SKM-1 treated with dmso at 0.1 percent for 144 hours (cell line): ENCODE data around the gene SOBP.
"Not testable (repeated sequence)": the region's sequence is repeated elsewhere in the genome, so short reads cannot be mapped to it uniquely, and the experiment has no call there.

Source experiments
- DNase-seq: peaks from one replicate; lab custom pipeline; 2025; ENCODE audit not compliant: unreplicated experiment; lab: John Stamatoyannopoulos, UW

Gene SOBP

DNA sequence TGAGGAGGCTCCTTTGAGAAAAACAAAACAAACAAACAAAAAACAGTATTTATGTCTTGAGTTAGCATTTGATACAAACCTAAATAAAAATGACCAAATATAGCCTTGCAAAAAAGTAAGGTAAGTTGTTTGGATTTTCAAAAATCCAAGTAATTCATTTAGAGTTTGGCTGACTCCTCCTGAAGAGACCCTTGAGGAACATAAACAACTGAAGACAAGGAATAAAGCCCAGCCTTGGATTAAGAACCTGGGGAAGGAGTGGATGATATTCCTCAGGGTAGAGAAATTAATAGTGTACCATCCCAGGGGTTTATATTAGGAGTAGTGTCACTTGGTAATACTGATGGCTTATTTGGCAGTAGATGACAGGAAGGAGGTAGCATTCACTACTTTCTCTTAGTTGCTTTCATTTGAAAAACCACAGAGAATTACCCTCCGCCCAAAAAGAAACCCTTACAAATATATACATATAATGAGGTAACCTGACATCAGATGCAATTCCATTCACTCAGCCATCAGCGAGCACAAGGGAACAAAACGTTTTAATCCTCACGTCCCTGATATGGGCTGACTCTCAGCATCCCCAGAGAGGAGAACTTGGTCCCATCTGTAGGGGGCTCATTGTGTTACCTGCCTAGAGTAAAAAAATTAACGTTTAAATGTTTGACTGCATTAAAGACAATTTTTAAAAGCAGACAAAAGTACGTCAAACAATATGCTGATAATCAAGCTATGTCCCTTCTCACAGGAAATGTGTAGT, 57.0 kb downstream of the SOBP start:
- DNase-seq: no peak

- DNase-seq: no peak
These were observed 57.5 kb downstream of the SOBP start for GRCh38 chr6:107547451-107547840.

DNA sequence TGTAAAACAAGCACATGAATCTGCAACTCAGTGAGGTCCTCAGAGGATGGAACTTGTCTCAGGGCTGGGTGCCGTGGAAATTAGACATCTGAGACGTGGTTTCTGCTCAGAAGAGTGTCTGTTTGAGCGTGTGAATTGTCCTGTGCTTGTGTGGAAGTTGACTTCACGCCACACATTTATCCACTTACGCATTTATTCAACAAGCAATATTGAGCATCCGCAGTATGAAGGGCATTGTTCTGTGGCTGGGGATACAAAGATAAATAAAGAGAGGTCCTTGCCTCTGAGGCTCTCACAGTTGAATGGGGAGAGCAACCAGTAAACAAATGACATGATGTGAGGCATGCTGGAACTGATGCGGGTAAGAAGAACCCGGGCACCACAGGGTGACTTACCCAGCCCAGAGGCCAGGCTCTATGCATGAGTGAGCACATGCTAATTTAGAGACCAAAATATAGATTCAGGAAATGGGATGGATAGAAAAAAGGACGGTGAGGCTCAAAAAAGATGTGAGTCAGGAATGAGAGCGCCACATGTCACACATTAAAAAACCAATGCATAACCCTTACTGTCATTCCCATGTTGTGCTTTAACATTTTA, 60.4 kb downstream of the SOBP start:
- no peak for DNase-seq

GRCh38 chr6:107550906-107551305, 61.0 kb downstream of the SOBP start:
- no peak for DNase-seq

GRCh38 chr6:107553121-107553520, 63.2 kb downstream of the SOBP start:
- not testable (repeated sequence) for DNase-seq

DNA sequence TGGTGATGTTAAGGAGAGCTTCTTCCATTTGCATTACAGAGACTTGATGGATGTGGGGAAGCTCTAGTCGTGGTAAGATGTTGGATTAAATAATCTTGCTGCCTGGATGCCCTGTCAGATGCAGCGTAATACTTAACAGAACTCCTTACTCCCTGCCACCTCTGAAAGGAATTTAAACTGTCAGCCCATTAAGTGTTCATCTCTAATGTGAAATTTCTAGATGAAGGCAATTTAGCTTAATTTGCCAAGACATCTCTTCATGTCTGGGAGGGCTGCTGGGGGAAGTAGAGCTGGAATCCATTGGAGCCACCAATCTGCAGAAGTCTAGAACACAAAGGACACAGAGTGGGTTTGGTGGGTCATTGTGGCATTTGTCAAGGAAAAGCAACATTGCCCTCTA, 64.4 kb downstream of the SOBP start:
- no peak for DNase-seq

DNA sequence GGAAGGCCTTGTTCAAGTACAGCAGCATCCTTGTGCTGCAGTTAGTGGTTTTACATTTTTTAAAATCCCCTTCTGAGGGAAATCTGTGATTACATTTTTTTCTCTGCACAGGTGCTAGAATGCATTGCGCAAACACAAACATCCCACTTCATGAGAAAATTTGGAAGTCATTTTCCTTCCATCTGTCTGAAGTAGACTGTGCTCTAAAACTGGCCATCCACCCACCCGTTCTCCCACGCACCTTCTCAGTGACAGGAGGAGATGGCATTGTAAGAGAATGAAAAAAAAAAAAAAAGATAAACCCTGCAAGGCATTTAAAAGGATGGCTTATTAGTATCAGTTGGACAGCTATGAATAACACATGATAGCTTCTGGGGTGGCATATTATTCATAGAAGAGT, 65.0 kb downstream of the SOBP start:
- DNase-seq: no peak

DNA sequence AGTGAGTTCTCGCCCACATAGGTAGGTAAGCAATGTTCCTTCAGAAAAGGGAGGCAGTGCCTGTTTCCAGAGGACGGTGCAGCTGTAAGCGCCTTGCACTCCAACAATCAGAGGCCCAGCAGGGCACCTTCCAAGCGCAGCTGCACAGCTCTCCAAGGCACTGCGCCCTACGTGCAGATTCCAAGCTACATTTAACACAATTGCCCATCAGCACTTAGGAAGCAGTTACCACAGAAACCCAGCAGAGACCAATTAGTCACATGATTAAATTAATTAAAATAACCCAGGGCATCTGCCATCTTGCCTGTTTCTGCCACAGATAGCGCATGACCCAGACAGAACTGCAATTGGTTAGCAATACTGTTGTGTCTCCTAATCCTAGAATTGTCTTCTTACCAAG, 65.5 kb downstream of the SOBP start:
- DNase-seq: no peak

- DNase-seq: no peak
These were observed 66.2 kb downstream of the SOBP start for GRCh38 chr6:107556082-107556481.

DNA sequence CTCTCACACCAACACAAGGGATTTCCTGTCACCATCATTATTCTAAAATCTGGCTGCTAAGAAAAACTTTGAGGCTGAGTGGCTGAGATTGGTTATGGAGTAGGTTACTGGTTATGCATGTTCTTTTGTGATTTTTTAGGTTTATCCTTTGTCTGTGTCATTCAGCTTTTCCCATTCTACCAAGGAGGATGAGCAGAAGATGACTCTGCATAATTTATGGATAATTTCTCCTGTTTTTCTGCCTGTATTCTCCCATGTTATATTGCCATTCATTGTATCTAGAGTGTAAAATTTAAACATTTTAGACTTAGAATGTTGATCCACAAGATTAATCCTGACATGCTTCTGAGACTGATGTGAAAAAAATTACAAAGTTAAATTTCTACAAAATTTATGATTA, 67.8 kb downstream of the SOBP start:
- no peak for DNase-seq

DNA sequence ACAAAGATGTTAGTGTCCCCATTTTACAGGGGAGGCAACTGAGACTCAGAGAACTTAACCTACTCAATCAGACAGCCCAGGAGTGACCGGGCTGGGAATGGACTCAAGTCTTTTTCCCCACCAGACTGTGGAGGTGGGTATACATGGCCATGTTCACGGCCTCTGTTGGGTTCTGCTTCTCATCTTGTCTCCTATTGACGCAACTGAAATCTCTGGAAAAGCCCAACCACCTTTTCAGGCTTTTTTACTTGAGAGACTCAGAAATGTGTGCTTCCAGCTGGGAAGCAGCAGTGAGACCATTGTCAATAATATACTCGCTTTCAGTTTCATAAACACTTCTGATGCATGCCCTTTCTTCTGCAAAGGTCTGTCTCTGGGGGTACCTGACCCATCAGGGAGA, 70.7 kb downstream of the SOBP start:
- DNase-seq: no peak

DNA sequence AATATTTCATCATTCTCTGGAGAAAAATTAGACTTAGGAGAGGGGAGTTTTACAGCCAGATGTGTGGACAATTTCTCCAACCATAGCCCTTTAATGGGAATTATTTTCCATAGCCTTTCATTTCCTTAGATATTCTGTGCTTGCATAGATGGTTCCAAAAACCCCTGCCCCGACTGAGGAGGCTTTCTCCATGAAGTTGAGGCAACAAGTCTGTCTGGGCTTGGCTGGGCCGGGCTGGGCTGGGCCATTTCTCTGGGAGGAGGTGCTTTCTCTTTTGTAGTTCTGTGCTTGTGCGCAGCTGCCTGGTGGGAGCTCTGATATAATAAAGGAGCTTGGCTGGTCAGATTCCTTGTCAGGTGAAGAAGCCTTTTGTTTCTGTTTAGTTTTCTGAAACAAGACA, 71.4 kb downstream of the SOBP start:
- no peak for DNase-seq

- DNase-seq: no peak
These were observed 74.0 kb downstream of the SOBP start for GRCh38 chr6:107563694-107564588.

GRCh38 chr6:107564589-107564951, 74.7 kb downstream of the SOBP start:
- no peak for DNase-seq

DNA sequence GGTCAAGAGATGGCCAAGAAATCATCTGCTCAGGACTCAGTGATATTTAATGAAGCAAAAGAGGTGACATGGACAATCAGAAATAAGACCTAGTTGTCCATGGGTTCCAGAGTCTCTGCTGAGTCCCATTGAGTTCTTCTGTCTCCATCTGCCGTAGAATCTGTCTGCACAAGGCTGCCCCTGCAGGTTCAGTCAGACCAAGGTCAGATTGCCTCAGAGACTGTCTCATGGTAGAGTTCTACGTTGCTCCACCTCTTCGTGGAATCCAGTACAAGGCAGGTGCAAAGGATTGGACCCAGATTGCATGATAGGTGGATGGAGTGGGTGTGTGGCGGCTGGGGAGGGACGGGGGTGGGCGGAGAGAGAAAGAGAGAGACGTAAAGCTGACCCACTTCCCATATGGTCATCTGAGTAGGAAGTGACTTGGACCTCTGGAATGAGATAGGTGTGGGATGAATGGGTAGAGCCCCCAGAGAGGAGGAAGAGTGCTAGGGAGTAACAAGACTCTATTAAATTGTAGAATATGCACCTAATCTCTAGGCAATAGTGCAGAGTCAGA, 75.3 kb downstream of the SOBP start:
- DNase-seq: no peak

DNA sequence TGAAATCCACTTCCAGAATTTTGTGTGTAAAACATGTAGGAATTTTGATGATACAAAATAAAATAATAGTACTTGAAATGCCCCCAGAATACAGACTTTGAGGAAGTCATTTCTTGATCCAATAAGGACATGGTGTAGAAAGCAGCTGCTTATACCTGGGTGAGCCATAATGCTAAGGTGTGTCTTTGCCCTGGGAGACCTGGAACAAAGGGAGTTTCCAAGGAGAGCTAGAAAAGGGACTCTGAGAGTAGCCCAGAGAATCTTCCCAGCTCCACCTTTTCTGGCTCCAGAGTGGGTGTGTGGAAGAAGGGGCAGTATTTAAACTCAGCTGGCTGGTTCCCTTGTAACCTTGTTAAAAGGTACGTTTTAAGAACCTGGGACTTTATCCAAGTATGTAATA, 77.7 kb downstream of the SOBP start:
- no peak for DNase-seq

- no peak for DNase-seq
These were observed 79.6 kb downstream of the SOBP start for GRCh38 chr6:107569473-107569872.

DNA sequence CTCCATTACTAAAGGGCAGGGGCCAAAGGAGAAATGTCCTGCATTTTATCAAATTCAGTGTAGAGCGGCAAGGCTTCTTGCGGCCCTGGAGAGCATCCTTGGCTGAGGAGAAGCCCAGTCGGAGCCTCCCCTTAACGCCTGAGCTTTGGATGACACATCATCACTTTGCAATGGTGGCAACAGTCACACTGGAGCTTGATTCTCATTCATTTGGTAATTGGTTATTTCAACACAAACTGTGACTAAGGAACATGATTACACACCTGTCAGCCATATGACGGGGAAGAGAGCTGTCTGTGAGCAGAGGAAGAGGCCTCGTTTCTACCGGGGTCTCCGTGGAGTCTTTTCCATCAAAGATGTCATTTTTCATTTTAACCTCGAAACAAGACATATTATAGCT, 81.4 kb downstream of the SOBP start:
- DNase-seq: no peak

DNA sequence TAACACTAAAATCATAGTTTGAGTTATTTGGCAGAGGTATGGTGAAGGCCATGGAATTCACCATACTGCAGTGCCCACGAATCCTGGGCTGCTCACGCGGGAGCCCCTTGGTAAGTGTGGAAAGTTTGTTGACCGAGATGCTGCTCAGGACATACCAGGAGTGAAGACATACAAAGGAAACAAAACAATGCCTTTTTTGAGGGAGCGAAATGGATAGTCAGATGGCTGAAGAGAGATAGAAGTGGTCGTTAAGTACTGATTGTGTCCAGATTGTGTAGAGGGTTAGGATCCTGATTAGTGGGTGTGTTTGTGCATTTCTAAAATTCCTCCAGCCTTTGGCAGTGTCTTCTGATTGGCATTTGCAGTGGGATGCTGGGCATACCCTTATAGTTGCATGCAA, 83.0 kb downstream of the SOBP start:
- no peak for DNase-seq

DNA sequence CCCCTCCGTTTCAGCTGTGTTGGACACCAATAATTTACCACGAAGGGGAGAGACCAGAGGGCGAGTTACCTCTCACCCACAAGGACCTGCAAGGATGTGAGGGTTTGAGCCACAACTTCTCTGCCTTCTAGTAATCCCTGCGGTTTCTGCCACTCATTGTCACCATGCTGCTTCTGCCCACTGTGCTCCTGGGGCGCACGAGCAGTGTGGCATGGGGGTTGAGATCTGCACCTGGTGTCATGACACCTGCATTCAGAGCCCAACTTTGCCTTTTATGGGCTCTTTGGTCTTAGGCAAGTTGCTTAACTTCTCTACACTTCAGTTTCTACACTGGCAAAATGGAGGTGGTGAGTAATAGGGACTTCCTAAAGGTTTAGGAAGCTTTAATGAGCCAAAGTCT, 84.9 kb downstream of the SOBP start:
- no peak for DNase-seq

GRCh38 chr6:107576852-107577251, 86.9 kb downstream of the SOBP start:
- no peak for DNase-seq
